ENCODE results near the gene HSPA9. TPM values are rescaled to one million over a fixed set of nuclear protein-coding genes. Genes with fewer than 3 reads are reported as not detected.

HSPA9 gene
- total RNA-seq, 2 experiments from 2014 or later, result 290 to 362 TPM

DNA sequence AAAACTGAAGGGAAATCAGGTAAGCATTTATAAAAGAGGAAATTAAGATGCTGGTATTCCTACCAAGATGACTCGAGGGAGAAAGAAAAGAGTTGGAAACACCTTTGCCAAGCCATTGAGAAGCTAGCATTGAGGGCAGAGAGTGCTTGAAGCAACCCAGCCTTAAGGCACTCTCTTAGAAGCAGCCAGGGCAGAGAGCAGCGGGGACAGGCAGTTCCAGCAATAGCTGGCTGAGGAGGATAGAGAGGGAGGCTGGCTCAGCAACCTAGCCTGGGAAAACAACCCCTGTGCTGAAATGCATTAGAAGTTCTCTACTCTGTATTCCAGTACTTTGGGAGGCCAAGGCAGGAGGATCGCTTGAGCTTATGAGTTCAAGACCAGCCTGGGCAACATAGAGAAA lies 40.3 kb upstream of the HSPA9 start:
- no peaks in the 10 kb centered on the region for H4K20me1 ChIP-seq (ENCODE audit: insufficient read depth, low read length)
- H3K9me2 ChIP-seq (ENCODE audit: insufficient read depth, low read length), result no peaks in the 10 kb centered on the region
- intact Hi-C loops (cut with micrococcal nuclease; ENCODE audit: unreplicated experiment), result no loop called here
- ChIA-PET CTCF (ENCODE audit: unreplicated experiment) (no interaction called here), POLR2A (interaction anchor here (0.5 to 0.7 kb wide), 3 partner anchors 652 to 1423 kb away, joined by 3 to 4 read pairs (median 3); no protein-coding TSS in a partner anchor)
- DNase-seq (ENCODE audit: low spot score), result no peak
- no peaks in the 10 kb centered on the region for H3K9me3 ChIP-seq (ENCODE audit: low read length)
- TF ChIP-seq, protein P1, sequence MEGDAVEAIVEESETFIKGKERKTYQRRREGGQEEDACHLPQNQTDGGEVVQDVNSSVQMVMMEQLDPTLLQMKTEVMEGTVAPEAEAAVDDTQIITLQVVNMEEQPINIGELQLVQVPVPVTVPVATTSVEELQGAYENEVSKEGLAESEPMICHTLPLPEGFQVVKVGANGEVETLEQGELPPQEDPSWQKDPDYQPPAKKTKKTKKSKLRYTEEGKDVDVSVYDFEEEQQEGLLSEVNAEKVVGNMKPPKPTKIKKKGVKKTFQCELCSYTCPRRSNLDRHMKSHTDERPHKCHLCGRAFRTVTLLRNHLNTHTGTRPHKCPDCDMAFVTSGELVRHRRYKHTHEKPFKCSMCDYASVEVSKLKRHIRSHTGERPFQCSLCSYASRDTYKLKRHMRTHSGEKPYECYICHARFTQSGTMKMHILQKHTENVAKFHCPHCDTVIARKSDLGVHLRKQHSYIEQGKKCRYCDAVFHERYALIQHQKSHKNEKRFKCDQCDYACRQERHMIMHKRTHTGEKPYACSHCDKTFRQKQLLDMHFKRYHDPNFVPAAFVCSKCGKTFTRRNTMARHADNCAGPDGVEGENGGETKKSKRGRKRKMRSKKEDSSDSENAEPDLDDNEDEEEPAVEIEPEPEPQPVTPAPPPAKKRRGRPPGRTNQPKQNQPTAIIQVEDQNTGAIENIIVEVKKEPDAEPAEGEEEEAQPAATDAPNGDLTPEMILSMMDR (conservative IDR thresholded peaks at IDR 0.05; ENCODE audit: low read length), result no peak
- no peak overlapping the region for H3K27ac ChIP-seq (ENCODE audit: low read depth, low read length, poor library complexity, severe bottlenecking)
- no peaks in the 10 kb centered on the region for H3K36me3 ChIP-seq (ENCODE audit: insufficient read depth, low read length)
- H3K4me3 ChIP-seq (ENCODE audit: low read depth, low read length, poor library complexity, severe bottlenecking), result no peak overlapping the region
- no peaks in the 10 kb centered on the region for H3K4me1 ChIP-seq (ENCODE audit: insufficient read depth, low read length, poor library complexity, severe bottlenecking)
- H2AFZ ChIP-seq (ENCODE audit: low read length), result no peak overlapping the region
- H3K4me2 ChIP-seq (ENCODE audit: low read length), result no peak overlapping the region
- no peaks in the 10 kb centered on the region for H3K79me2 ChIP-seq (ENCODE audit: insufficient read depth, low read depth, low read length)
- BruUV-seq (replicated peaks), result no TSS peak

DNA sequence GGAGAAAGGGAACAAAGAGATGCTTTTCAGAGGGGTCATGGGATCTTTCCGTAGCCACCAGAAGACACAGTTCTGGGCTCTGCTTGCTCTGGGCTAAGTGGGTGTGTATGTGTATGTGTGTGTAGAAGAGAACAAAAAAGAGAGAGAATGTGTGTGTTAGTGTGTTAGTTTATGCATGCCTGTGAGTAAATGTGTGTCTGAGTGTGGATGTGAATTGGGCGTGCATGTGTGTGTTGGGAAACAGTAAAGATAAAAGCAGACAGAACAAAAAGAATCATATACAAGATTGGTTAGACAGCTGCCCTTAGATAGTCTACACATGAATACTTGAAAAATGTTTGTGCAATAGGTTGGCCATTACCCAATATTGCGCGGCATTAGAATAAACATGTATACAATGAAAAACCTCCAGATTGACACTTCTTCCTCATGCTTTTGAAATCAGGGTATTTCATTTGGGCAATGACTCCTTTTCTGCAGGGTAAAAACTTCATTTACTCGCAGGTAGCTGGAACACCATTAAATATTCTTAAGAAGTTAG lies 36.5 kb upstream of the HSPA9 start:
- Histone ChIP-seq H3K79me2 (ENCODE audit: insufficient read depth, low read depth, low read length) (no peaks in the 10 kb centered on the region), H3K27ac (ENCODE audit: low read depth, low read length, poor library complexity, severe bottlenecking) (no peak overlapping the region), H3K9me3 (ENCODE audit: low read length) (no peaks in the 10 kb centered on the region), H4K20me1 (ENCODE audit: insufficient read depth, low read length) (no peaks in the 10 kb centered on the region), H2AFZ (ENCODE audit: low read length) (no peak overlapping the region), H3K36me3 (ENCODE audit: insufficient read depth, low read length) (no peaks in the 10 kb centered on the region), H3K9me2 (ENCODE audit: insufficient read depth, low read length) (no peaks in the 10 kb centered on the region), H3K4me1 (ENCODE audit: insufficient read depth, low read length, poor library complexity, severe bottlenecking) (no peaks in the 10 kb centered on the region), H3K4me2 (ENCODE audit: low read length) (no peak overlapping the region), H3K4me3 (ENCODE audit: low read depth, low read length, poor library complexity, severe bottlenecking) (no peak overlapping the region)
- DNase-seq (ENCODE audit: low spot score), result no peak
- ChIA-PET POLR2A (interaction anchor here (0.6 kb wide), 3 partner anchors 46 to 1818 kb away, joined by 3 read pairs; no protein-coding TSS in a partner anchor), CTCF (ENCODE audit: unreplicated experiment) (no interaction called here)
- intact Hi-C loops (cut with micrococcal nuclease; ENCODE audit: unreplicated experiment), result no loop called here
- TF ChIP-seq EZH2phosphoT487 (IDR thresholded peaks at IDR 0.05; ENCODE audit: borderline replicate concordance, low read depth, low read length), result no peak
- TF ChIP-seq, protein P1 (conservative IDR thresholded peaks at IDR 0.05; ENCODE audit: low read length), result no peak
- BruUV-seq (replicated peaks), result no TSS peak

DNA sequence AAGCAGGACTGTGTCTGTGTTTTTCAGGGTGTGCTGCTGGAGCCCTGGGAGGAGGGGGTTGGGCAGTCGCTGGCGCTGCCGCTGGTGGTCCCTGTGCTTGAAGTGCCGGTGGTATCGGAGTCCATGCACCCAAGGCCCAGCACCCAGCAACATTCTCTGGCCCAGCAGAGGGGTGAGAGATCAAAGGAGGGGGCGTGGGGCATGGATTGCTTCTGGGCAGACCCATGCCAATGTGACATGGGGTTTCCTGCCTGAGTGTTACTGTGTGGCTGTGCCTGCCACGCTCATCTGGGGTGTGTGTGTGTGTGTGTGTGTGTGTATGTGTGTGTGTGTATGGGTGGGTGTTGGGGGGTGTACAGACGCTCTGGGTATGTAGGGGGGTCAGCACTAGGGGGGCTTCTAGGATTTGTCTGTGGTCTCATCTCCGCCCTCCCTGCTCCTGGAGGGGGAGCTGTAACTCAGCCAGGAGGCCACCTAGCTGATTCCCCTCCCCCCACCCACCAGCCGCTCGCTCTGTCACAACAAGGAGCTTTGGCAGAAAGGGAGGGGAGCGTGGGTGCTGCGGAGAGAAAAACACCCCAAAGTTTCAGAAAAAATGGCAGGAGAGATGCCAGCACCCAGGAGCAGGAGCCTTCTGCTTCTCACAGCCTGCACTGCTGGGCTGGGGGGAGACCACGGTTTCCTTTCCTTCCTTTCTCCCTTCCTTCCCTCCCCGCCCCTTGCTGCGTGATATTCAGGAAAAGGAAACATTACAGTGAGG lies 35.9 kb upstream of the HSPA9 start:
- TF ChIP-seq, protein P1 (conservative IDR thresholded peaks at IDR 0.05; ENCODE audit: low read length), result no peak
- no peak for TF ChIP-seq EZH2phosphoT487 (IDR thresholded peaks at IDR 0.05; ENCODE audit: borderline replicate concordance, low read depth, low read length)
- Histone ChIP-seq H3K4me2 (ENCODE audit: low read length) (no peak overlapping the region), H3K4me3 (ENCODE audit: low read depth, low read length, poor library complexity, severe bottlenecking) (no peak overlapping the region), H2AFZ (ENCODE audit: low read length) (no peak overlapping the region), H3K27ac (ENCODE audit: low read depth, low read length, poor library complexity, severe bottlenecking) (no peak overlapping the region), H3K4me1 (ENCODE audit: insufficient read depth, low read length, poor library complexity, severe bottlenecking) (no peaks in the 10 kb centered on the region), H3K79me2 (ENCODE audit: insufficient read depth, low read depth, low read length) (no peaks in the 10 kb centered on the region), H3K36me3 (ENCODE audit: insufficient read depth, low read length) (no peaks in the 10 kb centered on the region), H3K9me2 (ENCODE audit: insufficient read depth, low read length) (no peaks in the 10 kb centered on the region), H4K20me1 (ENCODE audit: insufficient read depth, low read length) (no peaks in the 10 kb centered on the region), H3K9me3 (ENCODE audit: low read length) (no peaks in the 10 kb centered on the region)
- CTCF ChIA-PET (ENCODE audit: unreplicated experiment), result no interaction called here
- POLR2A ChIA-PET, result interaction anchor here (0.6 kb wide), 1 partner anchor 1449 kb away, joined by 3 read pairs; no protein-coding TSS in a partner anchor
- DNase-seq (ENCODE audit: low spot score), result no peak
- BruUV-seq (replicated peaks), result no TSS peak
- intact Hi-C loops (cut with micrococcal nuclease; ENCODE audit: unreplicated experiment), result no loop called here

All from OCI-LY7 (cell line).